Transverse colon (tissue), 4 donors: Measurements from ENCODE around the gene ADD3. TPM values are rescaled to one million over a fixed set of nuclear protein-coding genes. Genes with fewer than 3 reads are reported as not detected.

Experiments used
- DNase-seq: peaks from one replicate; pipeline ENCODE4 v3.0.0-alpha.2; 2019
- H3K27ac ChIP-seq, 4 donors: fragments of 200-600 bp; sonication (generic); 2 replicates each; pipeline ENCODE4 v1.5.1; 2016 to 2018; ENCODE audit warnings: inconsistent platforms in 4 of 4
- H3K27me3 ChIP-seq: fragments of 200-600 bp; sonication (generic); 2 replicates; pipeline ENCODE4 v1.5.1; 2017; ENCODE audit warnings: inconsistent platforms
- H3K36me3 ChIP-seq, 4 donors: fragments of 200-600 bp; sonication (generic); 2 replicates each; pipeline ENCODE4 v1.5.1; 2017 to 2019; ENCODE audit warnings: inconsistent platforms in 4 of 4
- H3K4me1 ChIP-seq, 4 donors: fragments of 200-600 bp; sonication (generic); 2 replicates each; pipeline ENCODE4 v1.5.1; 2017 to 2020; ENCODE audit warnings: inconsistent platforms in 4 of 4
- H3K4me3 ChIP-seq, 4 donors: fragments of 200-600 bp; sonication (generic); 1 replicate in 1 of 4; 2 replicates in 3 of 4; pipeline versions ENCODE4 v1.5.1 to v1.6.1; 2017 to 2019; ENCODE audit warnings: inconsistent platforms in 4 of 4
- H3K9me3 ChIP-seq, 2 donors: fragments of 200-600 bp; sonication (generic); 2 replicates each; pipeline ENCODE4 v1.5.1; 2017 to 2019; ENCODE audit warnings: inconsistent platforms in 2 of 2
- CTCF ChIP-seq, 5 experiments: fragments of 200-600 bp in 3 of 5; fragments of 450-650 bp in 2 of 5; sonication (generic) in 3 of 5; IDR thresholded peaks; 1 replicate in 2 of 5; 2 replicates in 3 of 5; pipeline ENCODE4 v1.5.1; 2016 to 2017; ENCODE audit warnings: antibody characterized with exemption in 5 of 5, inconsistent platforms in 3 of 5, mild to moderate bottlenecking in 2 of 5, moderate library complexity in 1 of 5
- EP300 ChIP-seq: sonication (generic); formaldehyde crosslinking; IDR thresholded peaks from one replicate; pipeline ENCODE4 v1.6.1; 2017; ENCODE audit warnings: antibody characterized with exemption, low read depth
- POLR2A ChIP-seq: fragments of 450-650 bp; IDR thresholded peaks from one replicate; pipeline ENCODE4 v1.6.1; 2016; ENCODE audit warnings: antibody characterized with exemption, mild to moderate bottlenecking, moderate library complexity
- POLR2AphosphoS5 ChIP-seq, 3 donors: sonication (generic); formaldehyde crosslinking; IDR thresholded peaks; one replicate each; pipeline ENCODE4 v1.6.1; 2016; ENCODE audit warnings: antibody characterized with exemption in 3 of 3
- WGBS, 2 donors: methylation state at CpG; one replicate each; pipeline ENCODE4 v1.1.5; 2018; ENCODE audit warnings: low coverage in 1 of 2; 5-methylcytosine and 5-hydroxymethylcytosine counted together
- in situ Hi-C, 4 donors: fragments of 200-750 bp; cut with MboI; loops; one replicate each; pipeline versions ENCODE4 v1.15.0 to v1.15.1; 2017; ENCODE audit warnings: low sequenced_read_pairs in 3 of 4, low pct_ligation_motif_present in 1 of 4, low pct_unique_long_range_greater_than_20kb in 1 of 4
- intact Hi-C: fragments of 100-400 bp; cut with DNase I; formaldehyde crosslinking; loops from one replicate; pipeline ENCODE4 v1.15.1; 2023; ENCODE audit warnings: low total_unique reads
- total RNA-seq, 4 donors: library from RNA; depleted of rRNA; stranded (reverse); fragments of >200 nt; gene quantifications; one replicate each; pipeline ENCODE4 v1.1.0, GENCODE V29; 2016

ADD3 gene
- total RNA-seq, 4 donors from 2014 or later = 175 to 342 (median 258) TPM

GRCh38 chr10:110115784-110116520 is 108.2 kb downstream of the ADD3 start:
- Histone ChIP-seq H3K36me3 (peaks cover 0 to 39% (median 9%) of the 10 kb centered on the region in 4 donors), H3K4me1 (no peaks in the 10 kb centered on the region), H3K4me3 (no peak overlapping the region), H3K9me3 (no peaks in the 10 kb centered on the region), H3K27me3 (no peaks in the 10 kb centered on the region), H3K27ac (no peak overlapping the region)
- in situ Hi-C loops = loop anchor here in 2 of 4 donors (10.0 to 25.0 kb wide), 2 partner anchors 229 to 231 kb away; no protein-coding TSS in a partner anchor
- no peak for DNase-seq
- intact Hi-C loops = no loop called here
- TF ChIP-seq POLR2A (no peak), CTCF (IDR thresholded peaks at IDR 0.05) (no peak), EP300 (no peak), POLR2AphosphoS5 (IDR thresholded peaks at IDR 0.05) (no peak)
- 87 to 96% methylated on average over 4 of the region's 4 CpGs for WGBS, 2 donors

- intact Hi-C loops (no loop called here), in situ Hi-C loops (loop anchor here in 2 of 4 donors (10.0 to 25.0 kb wide), 2 partner anchors 232 to 234 kb away; no protein-coding TSS in a partner anchor)
- Histone ChIP-seq H3K27ac (no peak overlapping the region), H3K27me3 (no peaks in the 10 kb centered on the region), H3K4me3 (no peak overlapping the region), H3K9me3 (no peaks in the 10 kb centered on the region), H3K4me1 (no peaks in the 10 kb centered on the region), H3K36me3 (peaks cover 0 to 43% (median 6%) of the 10 kb centered on the region in 4 donors)
- WGBS, 2 donors = 75 to 95% methylated on average over 1 of the region's 1 CpG
- no peak for DNase-seq
- TF ChIP-seq EP300 = no peak
- no peak for TF ChIP-seq CTCF (IDR thresholded peaks at IDR 0.05)
- no peak for TF ChIP-seq POLR2A
- no peak for TF ChIP-seq POLR2AphosphoS5 (IDR thresholded peaks at IDR 0.05)
Observed at GRCh38 chr10:110118891-110119621, 111.3 kb downstream of the ADD3 start.

- intact Hi-C loops (no loop called here), in situ Hi-C loops (loop anchor here in 1 of 4 donors (25.0 kb wide), 1 partner anchor 236 kb away; no protein-coding TSS in a partner anchor)
- no peaks in the 10 kb centered on the region for H3K9me3 ChIP-seq
- peaks cover 0 to 42% (median 9%) of the 10 kb centered on the region in 4 donors for H3K36me3 ChIP-seq
- no peak for DNase-seq
- H3K27ac ChIP-seq = no peak overlapping the region
- no peaks in the 10 kb centered on the region for H3K27me3 ChIP-seq
- 81 to 92% methylated on average over 2 of the region's 2 CpGs for WGBS, 2 donors
- no peak overlapping the region for H3K4me3 ChIP-seq
- TF ChIP-seq POLR2AphosphoS5 (IDR thresholded peaks at IDR 0.05) = no peak
- TF ChIP-seq EP300 = no peak
- TF ChIP-seq CTCF (IDR thresholded peaks at IDR 0.05) = no peak
- no peak for TF ChIP-seq POLR2A
- H3K4me1 ChIP-seq = no peaks in the 10 kb centered on the region
Observed at GRCh38 chr10:110123594-110123993, 115.8 kb downstream of the ADD3 start.

- DNase-seq = no peak
- Histone ChIP-seq H3K4me3 (no peak overlapping the region), H3K27me3 (no peaks in the 10 kb centered on the region), H3K9me3 (no peaks in the 10 kb centered on the region), H3K4me1 (no peaks in the 10 kb centered on the region), H3K36me3 (peaks cover 0 to 61% (median 12%) of the 10 kb centered on the region in 4 donors), H3K27ac (no peak overlapping the region)
- in situ Hi-C loops (loop anchor here in 1 of 4 donors (25.0 kb wide), 1 partner anchor 433 kb away; the partner anchor contains the start of gene SMC3), intact Hi-C loops (no loop called here)
- TF ChIP-seq POLR2A = no peak
- TF ChIP-seq EP300 = no peak
- no peak for TF ChIP-seq POLR2AphosphoS5 (IDR thresholded peaks at IDR 0.05)
- TF ChIP-seq CTCF (IDR thresholded peaks at IDR 0.05) = no peak
Observed at GRCh38 chr10:110129490-110129889, 121.7 kb downstream of the ADD3 start.
